DND-41 (cell line): Measurements from ENCODE around the gene BDNF.

Source experiments
- ATAC-seq: fragments of 200-7000 bp; cut with Tn5 transposase; 3 replicates; pipeline ENCODE4 v1.9.1; 2021; ENCODE audit warnings: low read depth; ENCODE audit not compliant: insufficient read depth
- DNase-seq: peaks from one replicate; pipeline ENCODE4 v3.0.0-alpha.2; 2020
- H2AFZ ChIP-seq: 2 replicates; pipeline ENCODE4 v1.6.0; 2012; ENCODE audit warnings: low read depth, low read length
- H3K27ac ChIP-seq: 2 replicates; pipeline ENCODE4 v1.5.1; 2012; ENCODE audit warnings: low read length, inconsistent platforms
- H3K27me3 ChIP-seq: fragments of 200-600 bp; sonication (generic); 2 replicates; pipeline ENCODE4 v1.6.0; 2012; ENCODE audit warnings: low read length, mild to moderate bottlenecking, inconsistent platforms; ENCODE audit not compliant: insufficient read depth, poor library complexity
- H3K36me3 ChIP-seq: 2 replicates; pipeline ENCODE4 v1.5.1; 2012; ENCODE audit warnings: low read length, inconsistent platforms; ENCODE audit not compliant: insufficient read depth
- H3K4me1 ChIP-seq: 2 replicates; pipeline ENCODE4 v1.5.1; 2012; ENCODE audit warnings: mild to moderate bottlenecking, low read length; ENCODE audit not compliant: insufficient read depth
- H3K4me2 ChIP-seq: 2 replicates; pipeline ENCODE4 v1.6.0; 2012; ENCODE audit warnings: mild to moderate bottlenecking, moderate library complexity, low read length, inconsistent platforms; ENCODE audit not compliant: insufficient read depth
- H3K4me3 ChIP-seq, 2 experiments: fragments of 200-600 bp in 1 of 2; shearing (Covaris generic) in 1 of 2; 2 replicates each; pipeline ENCODE4 v1.5.1; 2012 to 2016; ENCODE audit warnings: inconsistent platforms in 2 of 2, low read length in 2 of 2, mild to moderate bottlenecking in 2 of 2, low read depth in 1 of 2, moderate library complexity in 1 of 2
- H3K79me2 ChIP-seq: 2 replicates; pipeline ENCODE4 v1.6.0; 2012; ENCODE audit warnings: low read length, inconsistent platforms; ENCODE audit not compliant: insufficient read depth
- H3K9ac ChIP-seq: 2 replicates; pipeline ENCODE4 v1.6.0; 2012; ENCODE audit warnings: low read depth, mild to moderate bottlenecking, inconsistent platforms, low read length, moderate library complexity
- H3K9me3 ChIP-seq: 2 replicates; pipeline ENCODE4 v1.5.1; 2012; ENCODE audit warnings: low read length, moderate library complexity, mild to moderate bottlenecking, inconsistent platforms; ENCODE audit not compliant: insufficient read depth, severe bottlenecking
- H4K20me1 ChIP-seq: 2 replicates; pipeline ENCODE4 v1.6.0; 2012; ENCODE audit warnings: low read length; ENCODE audit not compliant: insufficient read depth
- EZH2 ChIP-seq: IDR thresholded peaks from 3 replicates; pipeline ENCODE4 v1.6.1; 2012; ENCODE audit warnings: borderline replicate concordance, low read depth, mild to moderate bottlenecking, moderate library complexity, low read length, inconsistent platforms; ENCODE audit not compliant: severe bottlenecking
- TF ChIP-seq, protein P1 (sequence below): IDR thresholded peaks from 2 replicates; pipeline ENCODE4 v1.5.1; 2012; ENCODE audit warnings: borderline replicate concordance, low read length, moderate library complexity, mild to moderate bottlenecking; ENCODE audit not compliant: poor library complexity, severe bottlenecking; ENCODE audit errors: extremely low read depth

BDNF gene

GRCh38 chr11:27726981-27727380 is 26.7 kb upstream of the BDNF start:
- no peak overlapping the region for H3K4me3 ChIP-seq
- no peaks in the 10 kb centered on the region for H3K4me1 ChIP-seq
- H3K4me2 ChIP-seq: no peak overlapping the region
- H4K20me1 ChIP-seq: no peaks in the 10 kb centered on the region
- H3K36me3 ChIP-seq: no peaks in the 10 kb centered on the region
- TF ChIP-seq, protein P1, sequence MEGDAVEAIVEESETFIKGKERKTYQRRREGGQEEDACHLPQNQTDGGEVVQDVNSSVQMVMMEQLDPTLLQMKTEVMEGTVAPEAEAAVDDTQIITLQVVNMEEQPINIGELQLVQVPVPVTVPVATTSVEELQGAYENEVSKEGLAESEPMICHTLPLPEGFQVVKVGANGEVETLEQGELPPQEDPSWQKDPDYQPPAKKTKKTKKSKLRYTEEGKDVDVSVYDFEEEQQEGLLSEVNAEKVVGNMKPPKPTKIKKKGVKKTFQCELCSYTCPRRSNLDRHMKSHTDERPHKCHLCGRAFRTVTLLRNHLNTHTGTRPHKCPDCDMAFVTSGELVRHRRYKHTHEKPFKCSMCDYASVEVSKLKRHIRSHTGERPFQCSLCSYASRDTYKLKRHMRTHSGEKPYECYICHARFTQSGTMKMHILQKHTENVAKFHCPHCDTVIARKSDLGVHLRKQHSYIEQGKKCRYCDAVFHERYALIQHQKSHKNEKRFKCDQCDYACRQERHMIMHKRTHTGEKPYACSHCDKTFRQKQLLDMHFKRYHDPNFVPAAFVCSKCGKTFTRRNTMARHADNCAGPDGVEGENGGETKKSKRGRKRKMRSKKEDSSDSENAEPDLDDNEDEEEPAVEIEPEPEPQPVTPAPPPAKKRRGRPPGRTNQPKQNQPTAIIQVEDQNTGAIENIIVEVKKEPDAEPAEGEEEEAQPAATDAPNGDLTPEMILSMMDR: no peak
- TF ChIP-seq EZH2: no peak
- H3K9ac ChIP-seq: no peak overlapping the region
- H3K79me2 ChIP-seq: no peaks in the 10 kb centered on the region
- no peak for ATAC-seq
- H3K27ac ChIP-seq: no peak overlapping the region
- no peak for DNase-seq
- H3K27me3 ChIP-seq: no peaks in the 10 kb centered on the region
- H2AFZ ChIP-seq: no peak overlapping the region
- peaks cover 3% of the 10 kb centered on the region for H3K9me3 ChIP-seq

GRCh38 chr11:27723687-27724086 is 23.4 kb upstream of the BDNF start:
- no peak overlapping the region for H3K4me2 ChIP-seq
- DNase-seq: no peak
- no peak overlapping the region for H3K4me3 ChIP-seq
- TF ChIP-seq, protein P1: no peak
- no peak for TF ChIP-seq EZH2
- H3K79me2 ChIP-seq: no peaks in the 10 kb centered on the region
- peaks cover 3% of the 10 kb centered on the region for H3K9me3 ChIP-seq
- no peaks in the 10 kb centered on the region for H3K27me3 ChIP-seq
- no peaks in the 10 kb centered on the region for H3K36me3 ChIP-seq
- H3K4me1 ChIP-seq: no peaks in the 10 kb centered on the region
- H3K27ac ChIP-seq: no peak overlapping the region
- no peak overlapping the region for H3K9ac ChIP-seq
- ATAC-seq: no peak
- no peaks in the 10 kb centered on the region for H4K20me1 ChIP-seq
- no peak overlapping the region for H2AFZ ChIP-seq

DNA sequence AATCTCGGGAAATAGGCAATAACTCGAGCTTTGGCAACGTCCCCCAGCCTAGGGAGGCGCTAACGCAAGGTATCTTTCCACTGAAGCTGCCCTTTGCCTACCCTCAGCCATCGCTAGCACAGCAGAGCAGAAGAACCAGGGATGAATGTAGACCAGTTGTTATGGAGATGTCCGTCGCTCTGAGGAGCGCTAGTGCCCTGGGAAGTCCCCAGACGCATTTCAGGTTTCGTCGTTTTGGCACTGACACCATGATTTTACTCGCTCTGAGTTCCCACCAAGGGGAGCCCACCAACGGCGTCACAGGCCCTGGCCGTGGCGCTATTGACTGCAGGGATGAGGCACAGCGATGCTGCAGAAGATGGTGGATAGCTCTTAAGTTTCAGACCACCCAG is 22.7 kb upstream of the BDNF start:
- no peak for DNase-seq
- TF ChIP-seq, protein P1: no peak
- no peak for TF ChIP-seq EZH2
- Histone ChIP-seq H3K79me2 (no peaks in the 10 kb centered on the region), H2AFZ (no peak overlapping the region), H3K9me3 (peaks cover 3% of the 10 kb centered on the region), H4K20me1 (no peaks in the 10 kb centered on the region), H3K4me1 (no peaks in the 10 kb centered on the region), H3K4me2 (no peak overlapping the region), H3K27me3 (no peaks in the 10 kb centered on the region), H3K27ac (no peak overlapping the region), H3K36me3 (no peaks in the 10 kb centered on the region), H3K4me3 (no peak overlapping the region), H3K9ac (no peak overlapping the region)
- no peak for ATAC-seq
